ENCODE results near the gene BMP7.
A peak's percentile ranks its signal among the peaks of the same experiment; 100 is the strongest.
"Not testable (repeated sequence)": the region's sequence is repeated elsewhere in the genome, so short reads cannot be mapped to it uniquely, and the experiment has no call there.

BMP7 gene

DNA sequence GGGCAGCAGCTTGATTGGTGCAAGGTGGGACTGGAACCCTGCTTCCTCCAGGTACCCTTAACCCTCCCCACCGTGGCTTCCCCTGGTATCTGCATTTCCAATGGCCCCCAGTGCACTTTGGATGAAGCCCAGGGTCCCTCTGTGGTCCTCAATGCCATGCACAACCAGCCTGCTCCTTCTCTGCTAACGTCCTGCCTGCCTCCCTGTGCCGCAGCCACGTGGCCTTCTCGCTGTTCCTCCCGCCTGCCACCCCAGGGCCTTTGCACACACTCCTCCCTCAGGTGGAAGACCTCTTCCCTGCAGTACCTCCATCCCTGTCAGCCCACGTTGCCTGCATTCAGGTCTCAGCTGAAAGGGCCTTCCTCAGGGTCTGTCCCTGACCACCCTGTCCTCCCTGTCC is 101.6 kb downstream of the BMP7 start:
- DNase-seq = no peak

DNA sequence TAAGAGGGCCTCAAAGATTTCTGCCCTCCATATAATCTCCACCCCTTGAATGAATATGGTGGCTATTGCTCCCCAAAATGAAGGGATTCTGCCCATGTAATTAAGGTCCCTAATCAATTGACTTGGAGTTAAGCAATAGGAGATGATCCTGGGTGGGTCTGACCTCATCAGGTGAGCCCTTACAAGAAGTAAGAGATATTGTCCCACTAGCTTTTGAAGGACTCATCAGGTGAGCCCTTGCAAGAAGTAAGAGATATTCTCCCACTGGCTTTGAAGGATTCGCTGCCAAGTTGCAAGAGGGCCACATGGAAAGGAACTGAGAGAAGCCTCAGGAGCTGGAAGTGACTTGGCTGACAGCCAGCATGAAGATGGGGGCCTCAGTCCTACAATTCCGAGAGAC is 103.4 kb downstream of the BMP7 start:
- no peak for DNase-seq

DNA sequence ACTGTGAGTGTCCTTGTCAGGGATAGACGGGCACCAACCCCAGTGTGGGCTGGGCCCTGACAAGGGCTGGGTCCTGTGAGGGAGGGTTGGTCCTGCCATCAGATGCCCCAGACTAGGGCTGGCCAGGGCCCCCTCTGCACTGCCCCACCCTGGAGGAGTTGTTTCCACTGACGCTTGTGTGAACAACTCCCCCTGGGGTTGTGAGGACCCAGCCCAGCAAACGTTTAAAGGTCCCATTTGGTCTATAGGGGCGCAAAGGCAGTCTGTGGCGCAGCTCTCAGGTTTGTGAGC is 104.1 kb downstream of the BMP7 start:
- no peak for DNase-seq

DNA sequence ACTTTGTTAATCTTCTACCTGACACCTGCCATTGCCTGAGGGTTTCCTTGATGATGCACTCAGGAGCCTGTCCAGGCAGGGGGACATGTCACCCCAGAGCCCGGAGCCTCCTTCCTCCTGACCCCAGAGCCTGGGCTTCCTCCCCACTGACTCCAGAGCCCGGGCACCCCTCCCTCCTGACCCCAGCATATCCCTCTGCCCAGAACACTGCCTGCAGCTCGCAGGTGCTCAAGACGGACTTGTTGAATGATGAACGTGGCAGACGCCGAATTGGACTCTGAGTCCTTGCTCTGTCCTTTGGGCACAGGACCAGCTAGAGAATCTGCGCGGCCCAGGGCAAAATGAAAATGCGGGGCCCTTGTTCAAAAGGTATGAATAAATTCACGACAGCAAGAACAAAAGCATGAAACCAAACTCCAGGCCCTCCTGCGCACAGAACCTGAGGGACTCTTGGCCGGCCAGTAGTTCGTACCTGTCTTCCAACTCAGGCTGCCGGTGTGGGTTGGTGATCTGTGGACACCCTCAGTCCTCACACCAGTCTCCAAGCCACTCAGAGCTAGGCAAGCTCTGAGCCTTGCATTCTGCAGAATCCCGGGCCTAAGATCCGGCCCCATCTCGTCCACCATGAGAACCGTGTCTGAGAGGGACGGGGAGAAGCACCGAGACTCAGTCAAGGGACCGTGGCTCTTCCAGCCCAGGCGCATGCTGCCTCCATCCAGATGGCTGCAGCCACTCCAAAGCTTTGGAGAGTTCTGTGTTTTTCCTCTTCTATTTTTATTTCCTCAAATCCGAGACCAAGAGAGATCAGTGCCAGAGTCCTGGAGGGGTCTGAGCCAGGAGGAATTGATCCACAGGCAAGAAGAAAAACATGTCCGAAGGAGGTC is 104.7 kb downstream of the BMP7 start:
- DNase-seq = no peak

DNA sequence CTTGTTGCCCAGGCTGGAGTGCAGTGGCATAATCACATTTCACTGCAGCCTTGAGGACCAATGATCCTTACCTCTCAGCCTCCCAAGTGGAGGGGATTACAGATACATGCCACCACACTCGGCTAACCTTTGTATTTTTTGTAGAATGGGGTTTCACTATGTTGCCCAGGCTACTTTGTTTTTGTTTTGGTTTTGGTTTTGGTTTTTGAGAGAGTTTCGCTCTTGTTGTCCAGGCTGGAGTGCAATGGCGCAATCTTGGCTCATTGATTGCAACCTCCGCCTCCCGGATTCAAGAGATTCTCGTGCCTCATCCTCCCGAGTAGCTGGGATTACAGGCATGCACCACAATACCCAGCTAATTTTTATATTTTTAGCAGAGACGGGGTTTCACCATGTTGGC is 105.5 kb downstream of the BMP7 start:
- peak; percentile 15 for DNase-seq

DNA sequence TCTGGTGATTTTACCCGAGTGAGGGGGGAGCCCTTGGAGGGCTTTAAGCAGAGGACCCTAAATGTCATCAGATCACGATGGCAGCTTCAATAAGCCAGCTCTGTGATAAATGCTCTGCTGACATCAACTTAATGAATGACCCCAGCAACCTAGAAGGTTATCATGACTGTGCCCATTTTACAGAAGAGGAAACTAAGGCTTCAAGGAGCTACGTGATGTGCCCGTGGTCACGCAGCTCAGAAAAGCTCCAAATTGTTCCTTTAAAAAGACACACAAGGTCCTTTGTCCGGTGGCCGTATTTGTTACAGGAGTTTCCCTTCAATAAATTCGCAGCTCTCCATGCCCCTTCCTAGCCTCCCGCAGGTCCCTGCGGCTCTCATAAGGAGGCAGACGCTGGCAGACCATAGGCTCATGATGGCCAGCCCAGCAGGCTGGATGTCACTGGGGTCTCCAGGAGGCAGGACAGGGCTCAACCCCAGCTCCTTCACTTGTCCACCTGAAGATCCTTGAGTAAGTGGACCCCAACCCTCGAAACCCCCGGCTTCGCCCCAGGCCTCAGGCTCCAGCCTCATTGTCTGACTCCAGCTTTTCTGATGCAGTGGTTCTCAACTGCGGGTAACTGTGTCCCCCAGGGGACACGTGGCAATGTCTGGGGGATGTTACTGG is 106.4 kb downstream of the BMP7 start:
- DNase-seq = no peak

DNA sequence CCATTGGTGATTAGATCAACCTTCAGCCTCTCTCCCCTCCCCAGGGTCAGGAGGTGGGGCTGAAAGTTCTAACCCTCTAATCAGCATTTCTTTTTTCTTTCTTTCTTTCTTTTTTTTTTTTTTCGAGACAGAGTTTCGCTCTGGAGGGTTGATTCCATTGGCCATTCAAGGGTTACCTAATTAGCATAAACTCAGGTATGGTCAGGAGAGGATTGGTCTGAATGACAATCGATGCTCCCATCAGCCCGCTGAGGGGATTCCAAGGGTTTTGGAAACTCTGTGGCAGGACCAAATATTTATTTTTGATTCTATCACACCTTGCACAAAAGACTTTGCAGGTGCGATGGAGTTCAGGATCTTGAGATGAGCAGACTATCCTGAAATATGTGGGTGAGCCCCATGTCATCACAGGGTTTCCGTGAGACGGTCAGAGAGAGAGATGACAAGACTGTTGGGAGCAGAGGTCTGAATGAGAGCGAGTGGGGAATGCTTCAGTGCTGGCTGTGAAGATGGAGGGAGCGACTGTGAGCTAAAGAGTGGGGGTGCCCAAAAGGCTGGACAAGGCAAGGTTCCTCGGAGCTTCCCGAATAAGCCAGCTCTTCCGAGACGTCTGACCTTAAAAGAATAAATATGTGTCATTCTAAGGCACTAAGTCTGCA is 107.1 kb downstream of the BMP7 start:
- no peak for DNase-seq

DNA sequence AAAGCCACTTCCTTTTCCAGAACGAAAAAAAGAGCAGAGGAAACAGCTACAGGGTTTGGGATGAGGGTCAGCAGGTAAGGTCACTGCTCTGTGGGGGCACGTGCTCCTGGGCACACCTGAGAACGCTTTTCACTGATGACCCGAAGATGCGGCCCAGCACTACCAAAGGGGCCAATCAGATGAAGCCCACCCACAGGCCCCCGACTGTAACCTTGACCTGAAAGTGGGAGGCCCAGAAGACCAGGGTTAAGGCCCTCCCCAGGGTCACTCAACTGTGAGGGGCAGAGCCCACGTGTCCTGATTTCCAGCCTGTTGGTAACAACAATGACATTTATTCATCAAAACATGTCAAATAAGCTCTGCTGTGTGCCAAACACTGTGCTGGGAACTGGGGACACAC is 108.0 kb downstream of the BMP7 start:
- DNase-seq = no peak

DNA sequence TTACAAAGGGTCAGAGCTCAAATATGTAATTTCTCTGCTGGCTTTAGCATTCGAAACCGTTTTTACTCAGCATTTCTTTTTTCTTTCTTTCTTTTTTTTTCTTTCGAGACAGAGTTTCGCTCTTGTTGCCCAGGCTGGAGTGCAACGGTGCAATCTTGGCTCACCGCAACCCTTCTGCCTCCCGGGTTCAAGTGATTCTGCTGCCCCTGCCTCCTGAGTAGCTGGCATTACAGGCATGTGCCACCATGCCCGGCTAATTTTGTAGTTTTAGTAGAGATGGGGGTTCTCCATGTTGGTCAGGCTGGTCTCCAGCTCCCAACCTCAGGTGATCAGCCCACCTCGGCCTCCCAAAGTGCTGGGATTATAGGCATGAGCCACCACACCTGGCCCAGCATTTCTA is 108.7 kb downstream of the BMP7 start:
- DNase-seq = not testable (repeated sequence)

DNA sequence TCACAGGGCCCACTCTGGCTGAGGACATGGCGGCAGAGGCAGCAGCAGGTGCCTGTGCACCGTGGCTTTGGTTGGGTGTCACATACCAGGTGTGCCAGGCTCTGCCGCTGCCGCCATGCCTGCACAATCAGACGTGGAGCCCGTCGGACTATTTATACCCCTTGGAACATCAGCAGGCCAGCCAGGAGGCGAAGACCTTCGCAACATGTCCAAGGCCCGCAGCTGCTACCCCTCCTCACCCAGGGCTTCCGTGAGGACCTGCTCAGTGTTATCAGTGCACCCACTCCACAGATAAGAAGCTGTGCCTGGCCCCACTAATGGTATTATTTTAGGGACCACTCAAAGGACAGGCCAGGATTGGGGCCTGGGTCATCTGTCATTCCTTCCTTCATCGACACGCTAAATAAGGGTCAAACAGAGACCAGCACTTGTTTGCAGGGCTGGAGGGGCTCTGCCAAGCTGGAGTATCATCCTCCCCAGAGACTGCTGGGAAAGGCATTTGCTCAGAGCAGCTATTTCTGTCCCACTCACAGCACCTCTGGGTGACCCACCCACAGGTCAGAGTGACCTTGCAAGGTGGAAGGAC is 109.2 kb downstream of the BMP7 start:
- no peak for DNase-seq

DNA sequence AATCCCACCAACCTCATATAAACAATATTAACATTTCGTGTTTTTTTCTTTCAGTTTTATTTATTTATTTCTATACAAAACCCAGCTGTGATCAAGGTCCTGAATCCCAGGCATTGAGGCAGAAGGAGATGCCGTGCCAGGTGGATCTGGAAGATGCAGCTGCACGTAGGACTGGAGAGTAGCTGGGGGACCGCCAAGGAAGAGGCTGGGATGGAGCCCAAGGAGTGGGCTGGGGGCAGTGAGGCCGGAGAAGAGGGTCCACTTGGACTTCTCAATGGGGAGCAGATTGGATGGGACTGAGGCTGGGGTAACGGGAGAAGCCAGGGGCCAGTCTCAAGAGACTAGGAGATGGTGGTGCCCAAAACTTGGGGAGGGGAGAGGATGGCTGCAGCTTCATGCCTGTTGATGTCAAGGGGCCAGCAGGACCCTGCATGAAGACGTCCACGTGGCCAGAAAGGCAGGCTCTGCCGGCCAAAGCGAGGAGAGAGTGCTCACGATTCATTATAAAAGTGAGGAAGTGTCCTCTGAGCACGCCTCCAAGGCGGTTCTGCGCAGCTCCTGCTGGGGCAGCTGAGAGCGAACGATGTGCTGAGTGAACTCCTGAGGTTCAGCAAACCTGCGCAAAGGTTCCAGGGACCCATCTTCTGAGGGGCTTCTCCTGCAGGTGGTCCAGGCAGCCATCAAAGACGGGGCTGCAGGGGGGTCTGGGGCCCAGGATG is 110.3 kb downstream of the BMP7 start:
- DNase-seq = no peak

DNA sequence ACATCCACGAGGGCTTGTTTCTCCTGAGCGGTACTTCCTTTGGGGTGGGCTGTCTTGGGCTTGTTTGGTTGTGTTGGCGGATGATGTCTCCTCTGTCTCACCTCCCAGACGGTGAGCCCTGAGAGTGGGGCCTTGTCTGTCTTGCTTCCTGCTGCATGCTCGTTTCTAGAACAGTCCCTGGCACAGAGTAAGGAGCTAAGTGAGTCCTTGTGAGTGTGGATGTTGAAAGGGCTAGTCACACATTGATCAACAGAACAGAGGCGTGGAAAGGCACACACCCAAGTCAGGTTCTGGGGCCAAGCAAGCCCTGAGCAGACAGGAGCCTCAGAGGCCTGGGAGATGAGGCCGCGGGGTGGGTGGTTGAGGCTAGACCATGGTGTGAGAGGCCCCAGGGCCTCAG is 111.0 kb downstream of the BMP7 start:
- DNase-seq = no peak

DNA sequence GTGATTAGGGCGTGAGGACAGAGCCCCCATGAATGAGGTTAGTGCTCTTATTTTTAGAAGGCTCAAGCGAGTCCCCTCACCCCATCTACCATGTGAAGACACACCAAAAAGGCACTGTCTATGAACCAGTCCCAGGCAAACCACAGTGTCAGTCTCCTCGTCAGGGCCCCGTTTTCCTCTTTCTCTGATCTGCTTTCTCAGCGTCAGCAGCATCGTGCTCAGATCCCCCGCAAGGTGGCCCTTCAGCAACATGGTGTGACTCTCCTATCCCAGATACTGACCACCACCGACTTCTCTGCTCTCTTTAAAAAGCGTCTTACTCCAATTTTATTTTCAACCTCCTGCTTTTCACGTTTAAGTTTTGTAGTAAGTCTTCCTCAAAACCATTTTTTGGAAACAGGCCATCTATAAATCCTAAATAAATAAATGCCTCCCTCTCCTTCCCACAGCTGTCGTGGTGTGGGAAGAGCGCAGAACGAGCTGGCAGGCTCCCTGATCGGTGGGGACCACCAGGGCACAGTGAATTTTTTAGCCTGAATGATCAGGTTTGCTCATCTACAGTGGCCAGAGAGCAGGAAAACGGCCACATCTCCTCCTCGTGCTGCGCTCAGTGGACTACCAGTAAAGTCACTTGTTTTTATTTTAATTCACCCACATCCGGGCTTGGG is 113.1 kb downstream of the BMP7 start:
- DNase-seq = no peak

DNA sequence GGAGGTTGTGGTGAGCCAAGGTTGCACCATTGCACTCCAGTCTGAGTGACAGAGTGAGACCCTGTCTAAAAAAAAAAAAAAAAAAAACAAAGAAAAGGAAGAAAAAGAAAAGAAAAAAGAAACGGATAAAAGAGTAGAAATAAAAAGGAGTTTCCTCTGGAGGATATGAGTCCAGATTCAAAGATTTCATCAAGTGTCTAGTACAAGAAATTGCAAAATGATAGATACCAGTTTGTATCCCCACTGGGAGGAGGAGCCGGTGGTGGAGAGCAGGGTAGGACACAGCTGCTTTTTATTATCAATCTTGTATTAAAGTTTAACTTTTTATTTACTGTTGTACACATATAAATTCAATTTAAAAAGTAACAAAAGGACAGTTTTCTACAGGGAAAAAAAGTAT is 113.9 kb downstream of the BMP7 start:
- DNase-seq = no peak

DNA sequence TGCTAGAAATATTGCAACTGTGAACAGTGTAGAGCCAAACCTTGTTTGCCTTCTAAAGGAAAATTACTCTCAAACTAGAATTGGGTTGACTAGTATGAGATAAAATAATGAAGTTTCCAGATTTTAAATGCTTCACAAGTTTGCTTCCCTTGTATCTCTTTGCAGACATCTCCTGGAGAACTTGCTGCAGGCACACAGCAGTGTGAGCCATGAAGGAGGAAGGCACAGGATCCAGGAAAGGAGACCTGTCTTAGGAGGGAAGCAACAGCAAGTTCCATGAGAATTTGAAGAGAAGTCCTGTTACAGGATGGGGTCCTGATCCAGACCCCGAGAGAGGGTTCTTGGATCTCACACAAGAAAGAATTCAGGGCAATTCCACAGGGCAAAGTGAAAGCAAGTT is 115.9 kb downstream of the BMP7 start:
- DNase-seq = no peak

DNA sequence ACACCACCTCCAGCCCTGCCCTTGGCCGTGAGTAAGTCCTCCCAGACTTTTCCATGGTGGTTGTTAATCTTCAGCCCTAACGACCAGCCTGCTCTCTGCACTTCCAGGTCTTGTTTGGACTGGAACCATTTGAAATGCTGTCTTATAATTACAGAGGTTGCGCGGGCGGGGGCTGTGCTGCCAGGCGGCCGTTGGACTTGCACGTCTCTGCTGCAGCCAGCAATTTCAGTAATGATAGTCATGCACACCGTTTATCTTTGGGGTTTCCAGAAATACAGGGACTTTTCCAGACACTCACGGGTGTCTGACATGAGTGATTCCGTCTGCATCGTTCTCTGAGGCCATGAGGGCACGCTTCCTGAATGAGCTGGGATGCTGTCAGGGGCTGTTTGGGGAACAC is 118.2 kb downstream of the BMP7 start:
- DNase-seq = no peak

DNA sequence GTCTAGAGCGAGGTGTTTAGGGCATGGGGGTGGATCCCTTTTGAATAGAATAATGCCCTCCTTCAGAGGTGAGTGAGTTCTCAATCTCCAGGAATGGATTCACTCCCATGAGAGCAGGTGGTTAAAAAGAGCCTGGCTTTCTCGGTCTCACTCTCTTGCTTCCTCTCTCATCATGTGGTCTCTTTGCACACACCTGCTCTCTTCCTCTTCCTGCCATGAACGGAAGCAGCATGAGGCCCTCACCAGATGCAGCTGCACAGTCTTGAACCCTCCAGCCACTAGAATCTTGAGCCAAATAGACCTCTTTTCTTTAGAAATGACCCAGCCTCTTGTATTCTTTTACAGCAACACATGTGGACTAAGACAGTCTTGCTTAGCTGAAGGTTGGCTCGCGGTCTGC is 119.3 kb downstream of the BMP7 start:
- no peak for DNase-seq

DNA sequence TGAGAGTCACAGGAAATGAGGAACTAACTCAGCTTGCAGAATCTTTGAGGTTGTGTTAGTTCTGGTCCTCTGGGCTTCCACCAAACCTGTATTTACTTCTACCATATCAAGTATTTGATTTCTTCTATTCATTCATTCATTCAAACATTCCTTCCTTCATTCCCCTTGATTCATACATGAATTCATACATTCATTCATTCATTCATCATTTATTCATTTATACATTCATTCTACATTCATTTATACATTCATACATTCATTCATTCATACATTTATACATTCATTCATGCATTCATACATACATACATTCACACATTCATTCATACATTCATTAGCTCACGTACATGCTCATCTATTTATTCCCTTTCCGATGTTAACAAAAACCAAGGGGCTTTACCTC is 120.3 kb downstream of the BMP7 start:
- DNase-seq = no peak

DNA sequence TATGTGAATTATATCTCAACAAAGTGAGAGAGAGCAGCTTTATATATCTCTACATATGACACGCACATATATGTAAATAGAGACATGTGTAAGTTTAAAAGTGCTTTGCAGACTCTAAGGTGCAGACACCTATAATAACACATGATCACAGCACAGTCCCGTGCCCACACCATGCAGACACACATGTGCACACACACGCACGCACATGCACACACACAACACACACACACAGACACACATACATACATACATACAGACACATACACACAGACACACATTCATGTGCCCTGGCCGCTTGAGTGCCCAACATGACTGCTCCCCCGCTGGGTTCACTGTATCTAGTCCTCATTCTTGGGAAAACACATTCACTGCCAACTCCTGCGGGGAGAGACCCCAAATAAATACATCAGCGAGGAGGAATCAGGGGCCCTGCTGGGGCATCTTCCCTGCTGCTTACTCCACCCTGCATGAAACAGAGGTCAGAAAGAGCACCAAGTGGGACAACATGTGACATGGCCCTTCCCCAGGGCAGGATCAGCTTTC is 121.3 kb downstream of the BMP7 start:
- no peak for DNase-seq

DNA sequence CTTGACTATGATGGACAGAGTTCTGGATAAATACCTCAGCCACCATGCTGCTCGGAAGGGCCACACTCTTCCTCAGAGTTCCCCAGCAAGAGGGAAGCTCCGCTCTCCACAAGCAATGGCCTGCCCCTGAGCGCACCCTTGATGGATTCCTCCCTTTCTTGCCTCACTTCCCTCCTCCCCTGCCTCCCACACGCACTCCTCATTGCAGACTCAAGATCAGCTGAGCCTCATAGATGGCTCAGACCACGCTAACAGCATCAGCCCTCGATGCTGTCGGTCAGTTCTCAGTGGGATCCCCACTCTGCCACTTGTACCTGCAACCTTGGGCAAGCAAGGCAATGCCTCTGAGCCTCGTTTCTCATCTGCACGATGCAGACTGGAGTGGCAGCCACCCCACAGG is 123.3 kb downstream of the BMP7 start:
- DNase-seq = no peak

DNA sequence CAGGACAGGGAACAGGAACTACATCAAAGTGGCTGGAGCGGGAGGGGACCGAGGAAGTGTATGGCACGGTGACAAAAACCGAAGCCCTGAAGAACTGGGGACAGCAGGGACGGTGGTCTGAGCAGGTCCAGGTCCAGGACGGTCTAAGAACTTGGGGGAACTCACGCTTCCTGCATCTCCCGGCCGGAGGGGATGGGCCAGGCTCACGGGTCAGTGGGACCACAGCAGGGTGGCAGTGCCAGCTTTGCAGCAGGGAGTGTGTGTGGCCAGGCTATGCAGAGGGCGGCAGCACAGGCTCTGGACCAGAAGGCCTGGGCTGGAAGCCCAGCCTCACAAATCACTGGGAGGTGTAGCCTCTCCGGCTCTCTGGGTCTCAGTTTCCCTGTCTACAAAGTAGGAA is 123.8 kb downstream of the BMP7 start:
- DNase-seq = no peak

DNA sequence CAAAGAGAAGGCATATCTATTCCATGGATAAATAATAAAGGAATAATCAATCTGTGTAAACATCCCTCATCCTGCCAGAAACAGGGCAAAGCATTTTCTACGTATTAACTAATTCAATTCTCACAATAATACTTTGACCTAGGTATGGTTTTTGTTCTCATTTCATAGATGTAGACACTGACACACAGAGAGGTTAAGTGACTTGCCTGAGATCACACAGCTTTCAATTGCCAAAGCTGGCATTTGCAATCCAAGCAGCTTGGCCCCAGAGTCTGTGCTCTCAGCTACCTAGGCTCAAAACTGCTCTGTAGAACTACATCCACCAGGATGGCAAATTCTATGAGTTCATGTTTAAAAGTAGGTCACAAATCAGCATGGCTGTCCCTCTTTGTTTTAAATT is 124.9 kb downstream of the BMP7 start:
- no peak for DNase-seq

Data from OCI-M1 (cell line).